HG02610 (cell line): ENCODE measurements around the gene CDK19.
A peak's percentile ranks its signal among the peaks of the same experiment; 100 is the strongest.

ENCODE experiments used
- ATAC-seq: cut with Tn5 transposase; IDR thresholded peaks from one replicate; pipeline ENCODE4 v1.9.1; 2021; ENCODE audit warnings: mild to moderate bottlenecking, moderate library complexity; ENCODE audit not compliant: unreplicated experiment

The CDK19 gene

GRCh38 chr6:110708295-110708950 lies 106.8 kb downstream of the CDK19 start:
- no peak for ATAC-seq

GRCh38 chr6:110705543-110705942 lies 109.7 kb downstream of the CDK19 start:
- ATAC-seq = no peak

DNA sequence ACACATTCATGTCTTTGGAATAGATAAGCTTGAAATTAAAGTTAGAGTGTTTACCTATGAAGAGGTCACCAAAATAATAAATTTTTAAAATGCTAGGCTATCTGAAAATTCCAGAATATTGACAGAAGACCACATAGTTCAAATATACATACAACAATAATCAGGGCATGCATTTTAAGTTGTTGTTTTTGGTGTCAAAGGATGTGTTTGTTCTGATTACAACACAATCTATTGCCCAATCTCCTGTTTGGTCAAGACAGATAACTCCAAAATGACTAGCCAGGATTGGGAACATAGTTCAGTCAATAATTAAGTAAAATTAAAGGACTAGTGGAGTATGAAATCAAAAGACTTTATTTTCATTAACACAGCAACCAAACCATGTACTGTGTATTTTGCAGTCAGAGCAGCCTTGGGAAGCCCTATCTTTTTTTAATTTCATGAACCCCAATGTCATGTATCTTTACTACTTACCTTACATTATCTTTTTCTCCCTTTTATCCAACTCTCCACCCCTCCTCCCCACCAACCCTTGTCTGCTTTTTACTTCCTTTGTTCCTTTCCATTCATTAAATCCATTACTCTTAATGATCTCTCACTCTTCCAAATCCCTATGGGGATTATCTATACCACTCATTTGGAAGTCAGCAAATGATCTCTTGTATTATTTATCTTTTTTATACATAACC lies 111.2 kb downstream of the CDK19 start:
- ATAC-seq = no peak

GRCh38 chr6:110703010-110703905 lies 112.0 kb downstream of the CDK19 start:
- peak; percentile 54 for ATAC-seq

DNA sequence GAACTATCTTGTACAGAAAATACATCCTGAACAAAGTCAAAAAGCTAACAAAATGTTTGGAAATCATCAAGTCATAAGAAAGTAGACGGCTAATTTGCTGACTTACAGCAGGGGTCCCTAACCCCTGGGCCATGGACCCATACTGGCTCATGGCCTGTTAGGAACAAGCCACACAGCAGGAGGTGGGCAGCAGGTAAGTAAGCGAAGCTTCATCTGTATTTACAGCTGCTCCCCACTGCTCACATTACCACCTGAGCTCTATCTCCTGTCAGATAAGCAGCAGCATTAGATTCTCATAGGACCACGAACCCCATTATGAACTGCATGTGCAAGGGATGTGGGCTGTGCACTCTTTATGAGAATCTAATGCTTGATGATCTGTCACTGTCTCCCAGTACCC lies 115.5 kb downstream of the CDK19 start:
- no peak for ATAC-seq

GRCh38 chr6:110693994-110694393 lies 121.3 kb downstream of the CDK19 start:
- ATAC-seq = no peak

GRCh38 chr6:110693296-110693695 lies 122.0 kb downstream of the CDK19 start:
- no peak for ATAC-seq

DNA sequence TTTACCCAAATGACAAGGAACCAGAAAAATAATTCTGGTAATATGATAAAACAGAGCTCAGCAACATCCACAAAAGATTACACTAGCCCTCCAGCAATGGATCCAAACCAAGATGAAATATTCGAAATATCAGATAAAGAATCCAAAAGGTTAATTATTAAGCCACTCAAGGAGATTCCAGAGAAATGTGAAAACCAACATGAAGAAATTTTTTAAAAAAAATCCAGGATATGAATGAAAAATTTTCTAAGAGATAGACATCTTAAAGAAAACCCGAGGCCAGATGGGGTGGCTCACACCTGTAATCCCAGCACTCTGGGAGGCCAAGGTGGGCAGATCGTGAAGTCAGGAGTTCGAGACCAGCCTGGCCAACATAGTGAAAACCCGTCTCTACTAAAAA lies 124.4 kb downstream of the CDK19 start:
- no peak for ATAC-seq

DNA sequence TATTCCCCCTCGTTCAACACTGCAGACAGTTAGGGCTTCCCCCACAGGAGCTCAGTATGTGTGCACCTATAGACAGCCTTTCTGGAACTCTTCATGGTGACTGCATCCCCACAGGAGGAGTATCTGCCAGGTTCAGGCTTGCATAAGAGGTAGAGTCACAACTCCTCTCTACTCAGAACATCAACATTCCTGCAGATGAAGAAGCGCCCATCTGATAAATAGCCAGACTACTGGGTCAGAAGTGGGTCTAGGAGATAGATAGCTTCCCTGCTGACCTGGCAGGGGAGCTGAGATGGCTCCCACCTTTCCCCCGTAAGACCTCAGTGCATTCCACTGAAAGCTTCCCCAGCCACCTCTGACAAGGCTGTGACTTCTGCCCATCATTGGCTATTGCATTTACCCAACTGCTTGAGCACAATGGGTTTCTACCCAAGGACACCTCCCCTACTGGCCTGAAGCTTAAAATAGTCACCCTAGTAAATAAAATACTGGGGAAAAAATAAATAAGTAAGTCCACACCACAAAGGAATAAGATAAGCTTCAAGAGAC lies 125.1 kb downstream of the CDK19 start:
- ATAC-seq = no peak

GRCh38 chr6:110689275-110689935 lies 125.9 kb downstream of the CDK19 start:
- ATAC-seq = no peak

- ATAC-seq = no peak
Observed at GRCh38 chr6:110688661-110689268, 126.5 kb downstream of the CDK19 start.

DNA sequence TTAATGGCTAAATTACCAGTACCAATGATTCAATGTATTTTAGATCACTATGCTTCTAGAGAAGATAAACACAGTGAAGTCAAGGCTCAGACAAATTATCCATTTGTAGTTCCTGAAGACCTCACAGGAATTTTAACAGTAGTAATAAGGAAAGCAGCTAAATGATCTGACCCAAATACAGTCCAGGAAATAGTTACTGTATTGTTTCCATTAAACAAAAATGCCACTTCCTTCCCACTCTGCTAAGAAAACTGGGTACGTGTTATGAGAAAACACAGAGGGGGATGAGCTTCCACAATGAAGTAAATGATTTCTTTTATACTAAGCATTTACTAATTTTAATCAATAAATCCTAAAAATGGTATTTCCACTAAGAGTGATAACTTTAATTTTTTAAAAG lies 127.9 kb downstream of the CDK19 start:
- ATAC-seq = no peak

DNA sequence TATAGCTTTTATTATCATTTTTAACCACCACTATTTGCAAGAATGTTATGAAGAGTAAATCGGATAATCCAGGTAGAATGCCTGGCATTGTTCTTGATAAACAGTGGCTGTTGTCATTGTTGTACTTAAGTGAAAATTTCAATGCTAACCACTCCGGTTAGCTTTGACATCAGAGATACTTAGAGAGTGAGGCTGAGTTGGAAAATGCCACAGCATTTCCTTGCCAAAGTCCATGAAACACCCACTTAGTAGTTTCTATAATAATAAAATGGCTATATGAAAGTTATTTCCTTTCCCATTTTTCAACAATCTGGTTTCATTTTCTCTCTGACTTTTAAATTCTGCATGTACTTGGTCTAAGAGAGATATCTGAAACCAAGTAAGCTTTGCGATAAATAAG lies 132.0 kb downstream of the CDK19 start:
- no peak for ATAC-seq

DNA sequence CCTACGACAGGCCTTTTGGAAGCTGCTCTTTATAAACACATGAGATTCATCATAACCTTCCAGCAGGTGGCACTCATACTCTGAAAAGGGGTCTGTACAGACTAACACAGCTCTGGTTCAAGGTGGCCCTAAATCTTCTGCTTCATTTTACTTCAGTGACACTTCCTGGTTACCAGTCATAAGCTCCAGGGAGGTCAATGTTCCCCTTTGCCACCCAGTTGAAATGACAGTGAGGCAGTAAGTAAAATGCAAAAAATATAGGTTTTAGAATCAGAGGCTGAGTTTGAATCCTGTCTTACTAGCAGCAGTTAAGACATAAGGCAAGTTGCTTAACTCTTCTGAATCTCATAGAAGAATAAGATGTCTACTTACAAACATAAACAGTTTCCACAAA lies 132.8 kb downstream of the CDK19 start:
- peak; percentile 97 for ATAC-seq

DNA sequence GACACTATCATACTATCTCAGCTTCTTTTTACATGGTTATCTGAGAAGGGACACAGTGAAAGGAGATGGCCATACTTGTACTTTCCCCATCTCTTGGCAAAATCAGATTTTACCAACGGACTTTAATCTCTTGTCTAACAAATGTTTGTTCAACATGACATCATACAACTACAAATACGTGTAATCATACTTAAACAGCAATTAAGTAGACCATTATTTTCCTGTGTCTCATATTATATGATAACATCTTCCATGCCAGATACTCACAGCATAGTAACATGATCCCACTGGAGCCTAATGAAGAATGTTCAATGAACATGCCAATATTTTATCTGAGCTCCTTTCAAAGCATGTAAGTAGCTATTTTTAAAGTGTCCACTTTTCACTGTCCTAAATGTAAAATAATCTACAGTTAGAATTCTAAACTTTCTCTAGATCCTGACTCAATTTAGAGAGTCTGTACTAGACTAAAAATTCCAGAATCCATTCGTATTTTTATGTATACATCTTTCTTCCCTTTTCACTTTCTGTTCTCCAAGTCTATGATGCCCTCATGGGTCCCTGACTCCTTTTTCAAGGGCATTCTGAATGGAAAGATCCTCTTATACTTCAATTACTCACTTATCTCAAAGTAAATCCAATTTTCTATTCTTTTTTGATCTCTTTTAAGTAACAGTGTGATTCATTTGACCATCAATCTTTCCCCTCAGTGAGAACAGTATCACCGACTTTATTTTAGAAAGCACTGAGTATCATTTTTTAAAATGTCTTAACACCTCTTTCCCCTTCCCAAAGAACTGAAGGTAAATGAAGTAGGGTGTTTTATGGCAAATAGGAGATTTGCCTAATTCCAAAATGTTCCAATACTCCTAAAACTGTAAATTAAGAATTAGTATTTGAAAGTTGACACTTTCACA lies 133.5 kb downstream of the CDK19 start:
- ATAC-seq = no peak

DNA sequence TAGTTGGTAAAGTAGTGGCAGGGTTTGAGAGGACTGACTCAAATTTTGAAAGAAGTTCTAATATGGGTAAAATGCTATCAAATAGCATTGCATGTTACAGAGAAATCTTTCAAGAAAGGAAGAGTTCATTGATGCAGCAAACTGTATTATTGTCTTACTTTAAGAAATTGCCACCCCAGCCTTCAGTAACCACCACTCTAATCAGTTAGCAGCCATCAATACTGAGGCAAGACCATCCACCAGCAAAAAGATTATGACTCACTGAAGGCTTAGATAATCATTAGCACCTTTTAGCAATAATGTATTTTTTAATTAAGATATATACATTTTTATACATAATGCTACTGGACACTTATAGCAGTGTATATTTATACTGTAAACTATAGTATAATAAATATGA lies 138.9 kb downstream of the CDK19 start:
- no peak for ATAC-seq

- ATAC-seq = no peak
Observed at GRCh38 chr6:110674096-110674495, 141.2 kb downstream of the CDK19 start.

DNA sequence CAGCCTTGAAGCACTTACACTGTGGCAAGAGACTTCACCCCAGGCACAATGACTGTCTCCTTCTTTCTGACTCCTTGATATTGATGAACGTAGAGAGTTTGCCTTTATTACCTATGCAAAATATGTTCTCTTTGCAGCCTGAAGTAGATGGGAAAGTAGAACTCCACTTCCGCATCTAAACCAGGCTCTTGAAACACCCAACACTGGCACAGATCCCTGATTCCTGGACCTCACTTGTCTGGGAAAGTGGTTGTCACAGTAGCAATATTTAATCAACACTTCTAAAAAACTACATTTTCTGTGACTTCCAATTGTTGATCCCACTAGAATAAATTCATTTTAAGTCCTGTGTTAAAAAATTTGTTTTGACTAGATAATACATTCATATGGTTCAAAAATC lies 143.1 kb downstream of the CDK19 start:
- no peak for ATAC-seq

GRCh38 chr6:110671447-110671846 lies 143.8 kb downstream of the CDK19 start:
- no peak for ATAC-seq
